ENCODE data around the gene OR2J1. TPM values are rescaled to one million over a fixed set of nuclear protein-coding genes. Genes with fewer than 3 reads are reported as not detected.

The OR2J1 gene
- total RNA-seq, 2 experiments from 2014 or later: not detected

- Histone ChIP-seq H3K4me3 (ENCODE audit: low read depth, low read length, poor library complexity, severe bottlenecking) (no peak overlapping the region), H3K27ac (ENCODE audit: low read depth, low read length, poor library complexity, severe bottlenecking) (no peak overlapping the region), H2AFZ (ENCODE audit: low read length) (no peak overlapping the region), H3K36me3 (ENCODE audit: insufficient read depth, low read length) (no peaks in the 10 kb centered on the region), H3K9me3 (ENCODE audit: low read length) (no peaks in the 10 kb centered on the region), H4K20me1 (ENCODE audit: insufficient read depth, low read length) (no peaks in the 10 kb centered on the region), H3K79me2 (ENCODE audit: insufficient read depth, low read depth, low read length) (no peaks in the 10 kb centered on the region), H3K4me2 (ENCODE audit: low read length) (no peak overlapping the region), H3K9me2 (ENCODE audit: insufficient read depth, low read length) (no peaks in the 10 kb centered on the region), H3K4me1 (ENCODE audit: insufficient read depth, low read length, poor library complexity, severe bottlenecking) (no peaks in the 10 kb centered on the region)
- POLR2A ChIA-PET: interaction anchor here (0.6 kb wide), 1 partner anchor 27 kb away, joined by 3 read pairs; no protein-coding TSS in a partner anchor
- CTCF ChIA-PET (ENCODE audit: unreplicated experiment): no interaction called here
- TF ChIP-seq CTCF (conservative IDR thresholded peaks at IDR 0.05; ENCODE audit: low read length): no peak
- no peak for TF ChIP-seq EZH2phosphoT487 (IDR thresholded peaks at IDR 0.05; ENCODE audit: borderline replicate concordance, low read depth, low read length)
- no peak for DNase-seq (ENCODE audit: low spot score)
- intact Hi-C loops (cut with micrococcal nuclease; ENCODE audit: unreplicated experiment): no loop called here
- BruUV-seq (replicated peaks): no TSS peak
These were observed 30.2 kb downstream of the OR2J1 start for GRCh38 chr6:29129326-29130012.

GRCh38 chr6:29130644-29131043 is 31.4 kb downstream of the OR2J1 start:
- intact Hi-C loops (cut with micrococcal nuclease; ENCODE audit: unreplicated experiment): no loop called here
- no peaks in the 10 kb centered on the region for H3K4me1 ChIP-seq (ENCODE audit: insufficient read depth, low read length, poor library complexity, severe bottlenecking)
- ChIA-PET CTCF (ENCODE audit: unreplicated experiment) (no interaction called here), POLR2A (no interaction called here)
- H4K20me1 ChIP-seq (ENCODE audit: insufficient read depth, low read length): no peaks in the 10 kb centered on the region
- H3K9me3 ChIP-seq (ENCODE audit: low read length): no peaks in the 10 kb centered on the region
- BruUV-seq (replicated peaks): no TSS peak
- no peak overlapping the region for H3K4me2 ChIP-seq (ENCODE audit: low read length)
- H2AFZ ChIP-seq (ENCODE audit: low read length): no peak overlapping the region
- H3K9me2 ChIP-seq (ENCODE audit: insufficient read depth, low read length): no peaks in the 10 kb centered on the region
- DNase-seq (ENCODE audit: low spot score): no peak
- no peaks in the 10 kb centered on the region for H3K79me2 ChIP-seq (ENCODE audit: insufficient read depth, low read depth, low read length)
- H3K27ac ChIP-seq (ENCODE audit: low read depth, low read length, poor library complexity, severe bottlenecking): no peak overlapping the region
- no peak overlapping the region for H3K4me3 ChIP-seq (ENCODE audit: low read depth, low read length, poor library complexity, severe bottlenecking)
- no peaks in the 10 kb centered on the region for H3K36me3 ChIP-seq (ENCODE audit: insufficient read depth, low read length)
- TF ChIP-seq EZH2phosphoT487 (IDR thresholded peaks at IDR 0.05; ENCODE audit: borderline replicate concordance, low read depth, low read length): no peak
- TF ChIP-seq CTCF (conservative IDR thresholded peaks at IDR 0.05; ENCODE audit: low read length): no peak

DNA sequence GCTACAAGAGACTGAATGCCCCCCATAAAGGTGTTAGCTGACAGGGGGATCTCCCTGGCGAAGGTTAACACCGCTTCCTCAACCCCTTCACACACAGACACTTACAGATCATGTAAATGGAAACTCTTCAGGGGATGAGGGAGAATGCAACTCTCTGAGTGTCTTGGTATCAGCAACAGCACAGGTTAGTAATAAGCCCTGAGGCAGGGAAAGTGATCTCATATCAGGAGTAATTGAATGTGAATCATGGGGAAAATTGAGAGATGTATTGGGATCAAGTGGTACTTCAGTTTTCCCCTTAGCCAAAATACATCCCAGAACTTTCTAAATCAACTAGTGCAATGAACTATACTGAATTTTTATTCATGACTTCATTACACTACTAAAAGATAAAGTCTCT is 32.4 kb downstream of the OR2J1 start:
- no peaks in the 10 kb centered on the region for H3K36me3 ChIP-seq (ENCODE audit: insufficient read depth, low read length)
- H3K79me2 ChIP-seq (ENCODE audit: insufficient read depth, low read depth, low read length): no peaks in the 10 kb centered on the region
- intact Hi-C loops (cut with micrococcal nuclease; ENCODE audit: unreplicated experiment): no loop called here
- H3K4me3 ChIP-seq (ENCODE audit: low read depth, low read length, poor library complexity, severe bottlenecking): no peak overlapping the region
- H3K9me3 ChIP-seq (ENCODE audit: low read length): no peaks in the 10 kb centered on the region
- H4K20me1 ChIP-seq (ENCODE audit: insufficient read depth, low read length): no peaks in the 10 kb centered on the region
- H2AFZ ChIP-seq (ENCODE audit: low read length): no peak overlapping the region
- no peak overlapping the region for H3K4me2 ChIP-seq (ENCODE audit: low read length)
- TF ChIP-seq EZH2phosphoT487 (IDR thresholded peaks at IDR 0.05; ENCODE audit: borderline replicate concordance, low read depth, low read length) (no peak), CTCF (conservative IDR thresholded peaks at IDR 0.05; ENCODE audit: low read length) (no peak)
- BruUV-seq (replicated peaks): no TSS peak
- no peaks in the 10 kb centered on the region for H3K4me1 ChIP-seq (ENCODE audit: insufficient read depth, low read length, poor library complexity, severe bottlenecking)
- DNase-seq (ENCODE audit: low spot score): no peak
- POLR2A ChIA-PET: interaction anchor here (0.6 to 0.7 kb wide), 2 partner anchors 52 to 370 kb away, joined by 3 read pairs; no protein-coding TSS in a partner anchor
- no peak overlapping the region for H3K27ac ChIP-seq (ENCODE audit: low read depth, low read length, poor library complexity, severe bottlenecking)
- CTCF ChIA-PET (ENCODE audit: unreplicated experiment): no interaction called here
- H3K9me2 ChIP-seq (ENCODE audit: insufficient read depth, low read length): no peaks in the 10 kb centered on the region
